Pulmonary artery endothelial cell (primary cell): Measurements from ENCODE around the gene POMT2. TPM values are rescaled to one million over a fixed set of nuclear protein-coding genes. Genes with fewer than 3 reads are reported as not detected.
"Not testable (repeated sequence)": the region's sequence is repeated elsewhere in the genome, so short reads cannot be mapped to it uniquely, and the experiment has no call there.

Source experiments
- DNase-seq: peaks from one replicate; pipeline ENCODE4 v3.0.0-alpha.2; 2011; ENCODE audit warnings: low read depth, low spot score
- total RNA-seq: library from RNA; depleted of rRNA; stranded (reverse); fragments of >200 nt; gene quantifications from 2 replicates; pipeline ENCODE4 v1.2.3, GENCODE V29; 2014

POMT2 gene
- total RNA-seq, 1 donor from 2014 or later = 8.6 TPM

DNA sequence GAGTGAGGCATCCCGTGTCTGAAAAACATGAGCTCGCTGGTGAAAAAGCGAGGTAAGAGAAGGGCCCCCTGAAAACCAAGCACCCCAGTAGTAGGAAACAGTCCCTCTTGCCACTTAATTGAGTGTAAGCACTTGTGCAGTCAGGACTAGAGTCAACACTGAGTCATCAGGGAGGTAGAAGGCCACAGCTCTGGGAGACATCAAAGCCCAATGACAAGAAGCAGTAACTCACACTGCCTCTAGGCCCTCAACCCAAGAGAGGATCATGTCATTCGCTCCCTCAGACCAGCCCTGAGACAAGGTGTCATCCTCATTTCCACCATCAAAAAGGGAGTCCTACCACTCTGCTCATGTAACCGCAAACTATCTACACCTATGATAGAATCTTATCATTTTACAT lies 17.8 kb downstream of the POMT2 start:
- DNase-seq = no peak

GRCh38 chr14:77301103-77301502 lies 19.6 kb downstream of the POMT2 start:
- peak; percentile 54 for DNase-seq

DNA sequence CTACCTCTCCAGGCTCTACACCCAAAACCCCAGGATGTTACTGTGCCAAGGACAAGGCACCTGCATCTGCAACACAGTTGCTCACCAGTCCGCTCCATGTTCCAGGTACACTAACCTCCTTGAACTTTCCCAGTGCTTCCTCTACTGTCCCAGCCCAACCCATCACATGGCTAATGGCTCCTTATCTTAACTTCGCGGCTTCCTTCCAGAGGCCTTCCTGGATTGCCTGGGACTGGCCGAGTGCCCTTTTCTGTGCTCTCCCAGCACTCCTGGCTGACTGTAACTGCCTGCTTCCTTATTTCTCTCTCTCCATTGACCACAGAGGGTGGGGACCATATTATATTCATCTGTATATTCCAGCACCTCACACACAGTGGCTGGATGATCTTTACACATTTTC lies 20.9 kb downstream of the POMT2 start:
- DNase-seq = no peak

- no peak for DNase-seq
Observed at GRCh38 chr14:77296906-77297305, 23.8 kb downstream of the POMT2 start.

DNA sequence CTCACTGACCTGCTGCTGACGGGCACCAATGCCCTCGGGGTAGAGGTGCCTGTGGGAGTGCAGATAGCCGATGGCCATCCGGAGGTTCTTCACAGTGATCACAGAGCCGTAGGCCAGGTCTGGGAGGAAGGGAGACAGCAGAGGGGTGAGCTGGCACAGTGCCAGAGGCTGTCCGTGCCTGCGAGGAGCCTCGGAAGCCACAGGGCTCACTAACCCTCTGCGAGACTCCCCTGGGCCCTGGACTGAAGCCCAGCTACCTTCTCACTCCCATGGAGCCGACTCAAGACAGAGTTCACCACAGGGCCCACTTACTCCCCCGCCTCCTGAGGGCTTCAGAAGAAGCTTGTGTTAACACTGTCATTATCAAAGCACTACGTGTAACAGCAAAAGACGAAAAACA lies 24.5 kb downstream of the POMT2 start:
- no peak for DNase-seq

DNA sequence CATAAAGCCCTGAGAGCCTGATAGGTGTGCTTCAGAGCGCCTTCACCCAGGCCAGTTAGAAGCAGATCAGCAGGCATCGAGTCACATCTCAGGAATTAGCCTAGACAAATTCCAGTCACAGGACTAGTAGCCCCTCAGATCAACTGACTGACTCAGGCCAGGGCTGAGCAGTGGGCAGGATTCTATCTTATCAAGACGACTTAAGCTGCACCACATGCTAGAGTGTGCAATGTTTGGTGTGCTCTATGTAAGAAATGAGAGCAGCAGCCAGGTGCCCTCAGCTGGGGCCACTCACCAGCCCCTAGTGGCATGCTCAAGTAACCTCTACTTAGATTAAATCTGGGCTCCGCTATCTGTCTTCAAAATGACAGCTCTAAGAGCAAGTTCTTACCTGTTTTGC lies 30.0 kb downstream of the POMT2 start:
- DNase-seq = no peak

DNA sequence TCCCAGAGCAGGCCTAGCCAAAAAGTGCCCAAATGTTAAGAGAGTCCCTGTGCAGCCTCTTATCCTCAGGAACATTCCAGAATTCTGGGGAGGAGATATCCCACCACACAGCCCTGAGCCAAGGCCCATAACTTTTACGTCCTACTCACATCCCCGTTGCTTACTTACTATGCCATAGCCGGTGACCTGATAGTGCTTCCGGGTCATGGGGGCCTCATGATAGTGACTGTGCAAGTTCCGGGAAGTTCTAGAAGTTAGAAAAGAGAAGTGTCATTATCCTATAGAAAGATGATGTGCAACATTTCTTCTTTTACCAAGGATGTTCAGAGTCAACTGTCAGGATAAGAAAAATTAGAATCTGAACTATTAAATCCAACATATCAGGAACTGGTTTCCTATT lies 34.1 kb downstream of the POMT2 start:
- DNase-seq = no peak

- no peak for DNase-seq
Observed at GRCh38 chr14:77284466-77284865, 36.2 kb downstream of the POMT2 start.

- DNase-seq = no peak
Observed at GRCh38 chr14:77284066-77284465, 36.6 kb downstream of the POMT2 start.

DNA sequence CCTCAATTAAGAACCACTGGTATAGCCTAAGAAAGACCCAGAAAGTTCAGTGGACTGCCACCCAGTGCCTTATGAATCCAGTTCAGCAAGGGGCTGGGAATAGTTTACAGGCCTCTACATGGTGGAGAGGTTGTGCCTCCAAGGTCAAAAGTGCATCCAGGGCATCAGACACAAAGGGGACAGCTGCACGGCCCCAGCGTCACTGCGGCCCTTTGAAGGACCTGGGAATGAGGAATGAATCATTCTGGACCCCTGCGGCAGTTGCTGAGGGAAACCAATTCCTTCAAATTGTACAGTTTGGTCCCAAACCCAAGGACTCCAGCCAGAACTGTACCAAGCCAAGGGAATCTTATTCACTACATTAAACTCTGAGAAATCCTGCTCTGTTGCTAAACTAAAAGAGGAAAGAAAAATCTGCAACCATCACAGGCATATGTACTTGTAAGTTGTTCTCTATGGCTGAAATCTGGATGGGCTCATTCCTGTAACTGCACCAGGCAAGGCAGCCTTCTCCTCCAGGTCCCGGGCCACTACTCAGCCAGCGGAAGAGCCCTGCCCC lies 38.8 kb downstream of the POMT2 start:
- no peak for DNase-seq

DNA sequence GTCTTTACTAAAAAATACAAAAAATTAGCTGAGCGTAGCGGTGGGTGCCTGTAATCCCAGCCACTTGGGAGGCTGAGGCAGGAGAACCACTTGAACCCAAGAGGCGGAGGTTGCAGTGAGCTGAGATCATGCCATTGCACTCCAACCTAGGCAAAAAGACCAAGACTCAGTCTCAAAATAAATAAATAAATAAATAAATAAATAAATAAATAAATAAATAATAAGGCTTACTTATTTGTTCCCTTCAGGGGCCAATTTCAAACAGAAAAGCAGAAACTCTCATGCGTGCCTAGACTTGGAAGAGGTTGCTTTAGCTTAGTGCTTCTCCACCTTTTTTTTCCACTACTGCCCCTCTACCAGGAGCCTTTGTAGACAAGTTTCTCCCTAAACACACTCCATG lies 39.8 kb downstream of the POMT2 start:
- not testable (repeated sequence) for DNase-seq

DNA sequence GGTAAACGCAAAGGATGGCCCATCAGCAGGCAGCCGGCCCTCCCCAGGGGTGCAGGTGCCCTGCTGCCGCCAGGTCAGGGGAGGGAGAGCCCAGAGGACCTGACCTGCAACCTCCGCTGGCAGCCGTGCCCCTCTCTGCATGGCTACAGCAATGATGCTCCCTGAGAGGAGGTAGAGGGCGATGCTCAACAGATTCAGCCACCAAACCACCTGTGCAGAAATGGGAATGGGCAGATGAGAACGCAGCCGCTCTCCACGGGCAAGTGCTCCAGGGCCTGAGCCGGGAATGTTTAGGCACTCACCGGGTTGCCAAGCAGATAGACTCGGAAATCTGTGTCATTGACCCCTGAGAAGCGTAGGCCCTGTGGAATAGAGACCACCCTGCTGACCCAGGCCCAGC lies 41.0 kb downstream of the POMT2 start:
- no peak for DNase-seq

GRCh38 chr14:77278461-77279230 lies 42.0 kb downstream of the POMT2 start:
- DNase-seq = no peak

- no peak for DNase-seq
Observed at GRCh38 chr14:77276959-77277358, 43.7 kb downstream of the POMT2 start.

DNA sequence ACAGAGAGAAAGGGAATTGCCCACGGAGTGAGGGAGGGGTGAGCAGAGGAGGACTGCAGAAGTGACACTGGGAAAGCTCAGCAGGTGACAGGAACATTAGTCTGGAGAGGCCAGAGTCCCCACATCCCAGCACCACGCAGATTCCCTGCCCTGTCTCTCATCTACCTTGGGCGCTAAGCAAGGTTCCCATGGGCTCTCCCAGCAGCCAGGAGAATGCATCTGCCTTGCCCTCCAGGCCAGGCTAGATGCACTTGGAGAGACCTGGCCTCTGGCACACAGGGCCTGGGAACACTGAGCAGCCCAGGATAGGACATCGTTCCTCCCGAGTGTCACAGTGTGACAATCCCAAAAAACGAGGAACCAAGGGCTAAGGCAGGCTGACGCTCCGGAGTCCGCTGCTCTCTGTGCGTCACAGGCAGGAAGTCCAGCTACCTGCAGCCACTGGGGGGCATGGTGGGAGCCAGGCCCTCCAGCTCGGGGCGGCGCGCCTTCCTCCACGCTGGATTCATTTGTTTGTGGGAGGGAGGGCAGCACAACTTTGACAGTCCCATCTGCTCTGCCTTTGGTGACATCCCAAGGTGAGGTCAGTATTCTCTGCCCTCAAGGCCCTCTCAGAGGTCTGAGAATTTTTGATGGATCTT lies 44.3 kb downstream of the POMT2 start:
- no peak for DNase-seq

DNA sequence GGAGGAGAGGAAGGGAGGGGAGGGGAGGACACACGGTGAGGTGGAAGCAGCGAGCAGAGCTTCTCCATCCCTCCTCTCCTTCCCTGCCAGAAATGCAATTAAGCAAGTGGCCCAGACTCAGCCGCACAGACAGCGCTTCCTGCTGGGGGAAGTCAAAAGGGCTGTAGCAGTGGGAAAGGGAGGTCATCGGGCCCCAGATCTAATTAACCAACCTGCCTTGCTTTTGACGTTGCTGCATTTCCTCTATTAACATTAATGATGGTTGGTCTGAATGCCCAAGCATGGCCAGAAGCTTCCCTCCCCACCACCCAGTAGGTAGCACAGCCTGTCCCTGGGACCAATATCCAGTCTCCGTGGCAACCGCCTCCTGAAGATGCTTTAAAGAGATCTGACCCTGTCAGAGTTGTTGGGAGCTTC lies 45.1 kb downstream of the POMT2 start:
- no peak for DNase-seq

GRCh38 chr14:77275041-77275580 lies 45.6 kb downstream of the POMT2 start:
- DNase-seq = no peak

- no peak for DNase-seq
Observed at GRCh38 chr14:77273796-77274195, 46.9 kb downstream of the POMT2 start.

DNA sequence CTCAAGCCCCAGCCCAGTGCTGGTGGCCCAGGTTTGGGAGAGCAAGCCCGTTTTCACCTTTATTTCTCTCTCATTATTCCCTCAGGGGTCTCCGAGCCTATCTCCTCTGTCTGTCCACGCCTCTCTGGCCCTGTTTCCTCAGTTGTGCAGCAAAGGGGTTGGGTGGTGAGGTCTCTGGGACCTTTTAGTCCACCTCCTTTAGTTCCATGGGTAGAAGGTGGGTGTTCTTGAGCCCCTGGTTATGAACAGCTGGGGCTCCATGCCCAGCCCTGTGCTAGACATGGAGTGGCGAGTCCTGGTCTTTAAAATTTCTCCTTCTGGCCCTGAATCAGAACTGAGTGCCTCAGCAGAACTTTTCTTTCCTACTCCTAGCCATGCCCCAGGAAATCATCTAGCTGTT lies 48.4 kb downstream of the POMT2 start:
- DNase-seq = no peak

DNA sequence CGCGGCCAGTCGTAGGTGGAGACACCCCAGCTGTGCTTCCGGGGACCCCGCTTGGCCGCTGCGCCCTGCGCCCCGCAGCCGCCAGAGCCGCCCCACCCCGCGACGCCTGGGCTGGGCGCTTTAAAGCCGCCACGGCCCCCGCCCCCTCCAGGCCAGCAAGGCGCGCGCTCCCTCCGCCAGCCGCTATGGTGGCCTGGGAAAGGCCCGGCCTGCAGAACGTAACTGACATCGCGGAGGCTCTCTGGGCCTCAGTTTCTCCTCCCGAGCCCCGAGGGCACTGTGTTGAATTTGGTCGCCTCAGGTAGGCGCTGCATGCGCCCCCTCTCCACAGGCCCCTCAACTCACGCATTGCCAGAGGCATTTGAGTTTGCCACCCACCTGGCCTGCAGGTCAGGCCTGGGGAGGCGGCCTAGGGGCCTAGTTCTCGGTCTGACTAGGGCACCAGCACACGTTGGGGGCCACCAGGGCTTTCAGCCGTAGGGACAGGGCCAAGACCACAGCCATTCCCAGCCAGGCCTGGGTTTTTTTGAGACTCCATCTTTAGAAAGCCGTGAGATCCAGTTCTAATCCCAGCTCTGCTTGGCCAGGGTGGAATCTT lies 49.5 kb downstream of the POMT2 start, which contains the start of gene NGB:
Gene NGB (minus strand): TSS at position 94 of the 598 bp plus-strand sequence. CDS start 269 bp downstream, outside the sequence.
- DNase-seq = no peak

GRCh38 chr14:77270361-77271112 lies 50.1 kb downstream of the POMT2 start:
- DNase-seq = no peak
